ENCODE data around the gene DPP10. TPM values are rescaled to one million over a fixed set of nuclear protein-coding genes. Genes with fewer than 3 reads are reported as not detected.

DPP10 gene
- total RNA-seq, 1 experiment from 2014 or later = not detected

GRCh38 chr2:114949228-114949804 is 506.9 kb downstream of the DPP10 start:
- Histone ChIP-seq H3K4me3 (ENCODE audit: low read depth in 2 of 2, low read length in 2 of 2) (no peak overlapping the region), H3K27me3 (ENCODE audit: control insufficient read depth, insufficient read depth, low read length) (no peaks in the 10 kb centered on the region), H3K4me1 (ENCODE audit: control insufficient read depth, insufficient read depth, low read length) (no peaks in the 10 kb centered on the region), H3K36me3 (ENCODE audit: control insufficient read depth, insufficient read depth, low read length) (no peaks in the 10 kb centered on the region), H3K9me3 (ENCODE audit: control insufficient read depth, insufficient read depth, low read depth, low read length) (no peaks in the 10 kb centered on the region), H3K27ac (ENCODE audit: low read length) (no peak overlapping the region)
- BruUV-seq (replicated peaks) = no TSS peak
- DNase-seq (ENCODE audit: low read depth, low spot score) = no peak
- ChIA-PET POLR2A (no interaction called here), CTCF (interaction anchor here (0.6 kb wide), 1 partner anchor 830 kb away, joined by 3 read pairs; no protein-coding TSS in a partner anchor)
- intact Hi-C loops (cut with micrococcal nuclease; ENCODE audit: unreplicated experiment) = no loop called here
- ATAC-seq = no peak
- in situ Hi-C loops (cut with HindIII; ENCODE audit: low pct_unique_long_range_greater_than_20kb, low sequenced_read_pairs) = no loop called here
- TF ChIP-seq TCF7L2 (IDR thresholded peaks at IDR 0.05; ENCODE audit: low read depth, low read length) (no peak), SIN3A (IDR thresholded peaks at IDR 0.05; ENCODE audit: borderline replicate concordance, insufficient read depth, low read depth, low read length) (no peak), REST (IDR thresholded peaks at IDR 0.05; ENCODE audit: insufficient read depth in 1 of 2, low read depth in 2 of 2, low read length in 1 of 2) (no peak), POLR2AphosphoS5 (IDR thresholded peaks at IDR 0.05; ENCODE audit: low read depth, low read length) (no peak)
- TF ChIP-seq, protein P1, sequence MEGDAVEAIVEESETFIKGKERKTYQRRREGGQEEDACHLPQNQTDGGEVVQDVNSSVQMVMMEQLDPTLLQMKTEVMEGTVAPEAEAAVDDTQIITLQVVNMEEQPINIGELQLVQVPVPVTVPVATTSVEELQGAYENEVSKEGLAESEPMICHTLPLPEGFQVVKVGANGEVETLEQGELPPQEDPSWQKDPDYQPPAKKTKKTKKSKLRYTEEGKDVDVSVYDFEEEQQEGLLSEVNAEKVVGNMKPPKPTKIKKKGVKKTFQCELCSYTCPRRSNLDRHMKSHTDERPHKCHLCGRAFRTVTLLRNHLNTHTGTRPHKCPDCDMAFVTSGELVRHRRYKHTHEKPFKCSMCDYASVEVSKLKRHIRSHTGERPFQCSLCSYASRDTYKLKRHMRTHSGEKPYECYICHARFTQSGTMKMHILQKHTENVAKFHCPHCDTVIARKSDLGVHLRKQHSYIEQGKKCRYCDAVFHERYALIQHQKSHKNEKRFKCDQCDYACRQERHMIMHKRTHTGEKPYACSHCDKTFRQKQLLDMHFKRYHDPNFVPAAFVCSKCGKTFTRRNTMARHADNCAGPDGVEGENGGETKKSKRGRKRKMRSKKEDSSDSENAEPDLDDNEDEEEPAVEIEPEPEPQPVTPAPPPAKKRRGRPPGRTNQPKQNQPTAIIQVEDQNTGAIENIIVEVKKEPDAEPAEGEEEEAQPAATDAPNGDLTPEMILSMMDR (IDR thresholded peaks at IDR 0.05) = no peak

DNA sequence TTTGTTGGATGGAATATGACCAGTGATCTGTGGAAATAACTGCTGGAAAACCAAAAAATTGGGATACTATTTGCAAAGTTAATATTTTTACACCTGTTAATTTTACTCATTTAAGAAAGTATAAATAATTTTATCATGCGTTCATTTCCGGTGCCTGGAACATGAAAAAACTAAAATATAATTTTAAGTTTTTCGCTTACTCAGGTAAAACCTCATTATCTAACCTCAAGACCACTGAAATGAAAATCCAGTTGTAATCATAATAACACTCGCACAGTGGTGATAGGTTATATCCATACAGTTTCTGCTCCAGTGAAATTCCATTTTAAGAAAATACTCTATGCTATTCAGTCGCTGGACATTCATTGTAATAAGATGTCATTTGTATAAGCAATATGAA is 517.9 kb downstream of the DPP10 start:
- BruUV-seq (replicated peaks) = no TSS peak
- no peak overlapping the region for H3K4me3 ChIP-seq (ENCODE audit: low read depth in 2 of 2, low read length in 2 of 2)
- no peaks in the 10 kb centered on the region for H3K9me3 ChIP-seq (ENCODE audit: control insufficient read depth, insufficient read depth, low read depth, low read length)
- in situ Hi-C loops (cut with HindIII; ENCODE audit: low pct_unique_long_range_greater_than_20kb, low sequenced_read_pairs) = no loop called here
- no peaks in the 10 kb centered on the region for H3K27me3 ChIP-seq (ENCODE audit: control insufficient read depth, insufficient read depth, low read length)
- H3K27ac ChIP-seq (ENCODE audit: low read length) = no peak overlapping the region
- no peaks in the 10 kb centered on the region for H3K4me1 ChIP-seq (ENCODE audit: control insufficient read depth, insufficient read depth, low read length)
- TF ChIP-seq POLR2AphosphoS5 (IDR thresholded peaks at IDR 0.05; ENCODE audit: low read depth, low read length) (no peak), TCF7L2 (IDR thresholded peaks at IDR 0.05; ENCODE audit: low read depth, low read length) (no peak), REST (IDR thresholded peaks at IDR 0.05; ENCODE audit: insufficient read depth in 1 of 2, low read depth in 2 of 2, low read length in 1 of 2) (no peak), SIN3A (IDR thresholded peaks at IDR 0.05; ENCODE audit: borderline replicate concordance, insufficient read depth, low read depth, low read length) (no peak)
- TF ChIP-seq, protein P1 (IDR thresholded peaks at IDR 0.05) = no peak
- intact Hi-C loops (cut with micrococcal nuclease; ENCODE audit: unreplicated experiment) = no loop called here
- H3K36me3 ChIP-seq (ENCODE audit: control insufficient read depth, insufficient read depth, low read length) = no peaks in the 10 kb centered on the region
- POLR2A ChIA-PET = no interaction called here
- DNase-seq (ENCODE audit: low read depth, low spot score) (no peak), ATAC-seq (no peak)
- CTCF ChIA-PET = no interaction called here
